CD4-positive, alpha-beta T cell treated with Interleukin-17A for 4 hours (primary cell): ENCODE results near the gene ZNF341.
A peak's percentile ranks its signal among the peaks of the same experiment; 100 is the strongest.

Experiments used
- DNase-seq: peaks from one replicate; pipeline ENCODE4 v3.0.0-alpha.2; 2020; ENCODE audit warnings: mixed read lengths

ZNF341 gene

GRCh38 chr20:33827109-33827508 lies 95.3 kb downstream of the ZNF341 start:
- DNase-seq = no peak

GRCh38 chr20:33827634-33828325 lies 96.0 kb downstream of the ZNF341 start:
- no peak for DNase-seq

- no peak for DNase-seq
Observed at GRCh38 chr20:33828326-33828844, 96.6 kb downstream of the ZNF341 start.

GRCh38 chr20:33828967-33829560 lies 97.3 kb downstream of the ZNF341 start:
- no peak for DNase-seq

- no peak for DNase-seq
Observed at GRCh38 chr20:33829636-33830035, 97.8 kb downstream of the ZNF341 start.

GRCh38 chr20:33830371-33830770 lies 98.6 kb downstream of the ZNF341 start:
- DNase-seq = no peak

GRCh38 chr20:33832103-33832804 lies 100.5 kb downstream of the ZNF341 start:
- DNase-seq = no peak

- no peak for DNase-seq
Observed at GRCh38 chr20:33833333-33833732, 101.5 kb downstream of the ZNF341 start.

- no peak for DNase-seq
Observed at GRCh38 chr20:33835615-33836172, 103.9 kb downstream of the ZNF341 start.

- no peak for DNase-seq
Observed at GRCh38 chr20:33836277-33836676, 104.5 kb downstream of the ZNF341 start.

- DNase-seq = no peak
Observed at GRCh38 chr20:33837096-33837830, 105.5 kb downstream of the ZNF341 start.

- DNase-seq = peak; percentile 15
Observed at GRCh38 chr20:33838035-33838864, 106.5 kb downstream of the ZNF341 start.

GRCh38 chr20:33839591-33839990 lies 107.8 kb downstream of the ZNF341 start:
- DNase-seq = no peak

- DNase-seq = no peak
Observed at GRCh38 chr20:33840160-33840559, 108.4 kb downstream of the ZNF341 start.

GRCh38 chr20:33840759-33841435 lies 109.1 kb downstream of the ZNF341 start:
- DNase-seq = no peak

- DNase-seq = no peak
Observed at GRCh38 chr20:33841436-33841799, 109.6 kb downstream of the ZNF341 start.
